ENCODE results near the gene TFF3.

The TFF3 gene

GRCh38 chr21:42263591-42264131, 51.5 kb downstream of the TFF3 start:
- no peak for DNase-seq

GRCh38 chr21:42262831-42263231, 52.4 kb downstream of the TFF3 start:
- DNase-seq = no peak

GRCh38 chr21:42261829-42262200, 53.4 kb downstream of the TFF3 start:
- no peak for DNase-seq
